HG03108 (cell line): Measurements from ENCODE around the gene CAST.
"Not testable (repeated sequence)": the region's sequence is repeated elsewhere in the genome, so short reads cannot be mapped to it uniquely, and the experiment has no call there.

Experiments used
- ATAC-seq: cut with Tn5 transposase; IDR thresholded peaks from one replicate; pipeline ENCODE4 v1.9.1; 2021; ENCODE audit warnings: moderate library complexity; ENCODE audit not compliant: unreplicated experiment

Gene CAST

DNA sequence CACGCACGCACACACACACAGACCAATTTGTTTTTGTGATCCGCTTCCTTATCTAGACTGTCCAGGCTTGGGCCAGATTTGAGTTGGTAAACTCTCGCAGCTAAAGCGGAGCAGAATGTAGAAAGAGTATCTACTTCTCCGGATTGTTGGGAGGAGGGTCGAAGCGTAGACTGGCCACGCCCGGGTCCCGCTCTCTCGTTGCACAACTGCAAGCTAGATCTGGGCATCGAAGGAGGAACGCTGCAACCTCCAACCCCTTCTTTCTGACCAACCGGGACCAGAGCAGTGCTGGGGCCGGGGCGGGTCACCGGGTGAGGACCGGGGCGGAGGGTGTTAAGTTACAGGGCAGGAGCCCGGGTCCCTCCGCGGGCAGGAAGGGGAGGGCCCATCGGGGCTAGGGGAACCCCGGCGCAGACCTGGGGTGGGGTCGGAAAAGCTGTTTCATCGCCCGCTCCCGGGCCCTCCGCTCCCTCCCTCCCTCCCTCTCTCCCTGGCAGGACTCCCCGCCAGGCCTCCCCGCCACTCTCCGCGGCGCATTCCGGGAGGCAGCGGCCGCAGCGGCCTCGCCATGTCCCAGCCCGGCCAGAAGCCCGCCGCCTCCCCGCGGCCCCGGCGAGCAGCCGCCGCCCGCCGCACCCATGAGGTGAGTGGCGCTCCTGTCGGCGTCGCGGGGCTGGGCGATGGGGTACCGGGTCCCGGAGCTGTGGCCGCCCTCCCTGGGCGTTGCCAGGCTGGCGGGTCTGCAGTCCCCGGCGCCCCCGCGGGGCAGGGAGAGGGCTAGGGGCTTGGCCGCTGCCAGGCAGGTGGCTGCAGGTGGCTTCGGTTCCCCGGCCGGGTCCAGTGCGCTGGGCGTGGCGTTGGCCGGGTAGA lies at the start of gene CAST:
Gene CAST (plus strand): TSS at position 522 of the 870 bp plus-strand sequence. CDS start 47 bp downstream, at position 569.
- peak; percentile 63 for ATAC-seq

GRCh38 chr5:96614110-96614691 lies 48.0 kb upstream of the CAST start:
- no peak for ATAC-seq

GRCh38 chr5:96615223-96615622 lies 47.0 kb upstream of the CAST start:
- ATAC-seq: no peak

DNA sequence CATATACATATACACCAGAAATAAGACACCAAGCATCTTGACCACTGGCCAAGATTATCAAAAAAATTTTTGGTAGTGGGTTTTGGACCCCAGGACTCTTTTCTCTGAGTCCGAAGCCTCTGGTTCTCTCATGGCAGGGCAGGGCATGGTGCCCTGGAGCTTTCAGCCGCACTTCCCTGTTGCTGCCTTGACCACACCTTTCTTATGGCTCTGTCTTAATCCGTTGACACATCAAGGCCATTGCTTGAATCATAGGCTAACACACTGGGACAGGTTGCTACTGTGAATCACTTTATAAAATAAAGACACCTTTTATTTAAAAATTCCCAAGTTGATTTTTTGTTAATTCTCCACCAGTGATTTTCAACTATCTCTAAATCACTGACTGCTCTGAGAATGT lies 45.4 kb upstream of the CAST start:
- ATAC-seq: no peak

DNA sequence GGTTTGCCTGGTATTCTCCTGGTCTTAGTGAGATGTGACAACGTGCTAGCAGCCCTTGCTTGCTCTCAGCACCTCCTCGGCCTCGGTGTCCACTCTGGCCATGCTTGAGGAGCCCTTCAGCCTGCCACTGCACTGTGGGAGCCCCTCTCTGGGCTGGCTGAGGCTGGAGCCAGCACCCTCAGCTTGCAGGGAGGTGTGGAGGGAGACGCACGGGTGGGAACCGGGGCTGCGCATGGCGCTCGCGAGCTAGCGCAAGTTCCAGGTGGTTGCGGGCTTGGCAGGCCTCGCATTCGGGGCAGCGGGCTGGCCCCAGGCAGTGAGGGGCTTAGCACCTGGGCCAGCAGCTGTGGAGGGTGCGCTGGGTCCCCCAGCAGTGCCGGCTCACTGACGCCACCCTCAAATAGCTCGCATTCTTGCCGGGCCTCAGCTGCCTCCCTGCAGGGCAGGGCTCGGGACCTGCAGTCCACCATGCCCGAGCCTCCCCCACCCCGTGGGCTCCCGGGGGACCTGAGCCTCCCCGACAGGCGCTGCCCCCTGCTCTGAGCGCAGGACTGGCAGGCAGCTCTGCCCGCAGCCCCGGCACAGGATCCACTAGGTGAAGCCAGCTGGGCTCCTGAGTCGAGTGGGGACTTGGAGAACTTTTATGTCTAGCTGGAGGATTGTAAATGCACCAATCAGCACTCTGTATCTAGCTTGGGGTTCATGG lies 43.7 kb upstream of the CAST start:
- ATAC-seq: not testable (repeated sequence)

DNA sequence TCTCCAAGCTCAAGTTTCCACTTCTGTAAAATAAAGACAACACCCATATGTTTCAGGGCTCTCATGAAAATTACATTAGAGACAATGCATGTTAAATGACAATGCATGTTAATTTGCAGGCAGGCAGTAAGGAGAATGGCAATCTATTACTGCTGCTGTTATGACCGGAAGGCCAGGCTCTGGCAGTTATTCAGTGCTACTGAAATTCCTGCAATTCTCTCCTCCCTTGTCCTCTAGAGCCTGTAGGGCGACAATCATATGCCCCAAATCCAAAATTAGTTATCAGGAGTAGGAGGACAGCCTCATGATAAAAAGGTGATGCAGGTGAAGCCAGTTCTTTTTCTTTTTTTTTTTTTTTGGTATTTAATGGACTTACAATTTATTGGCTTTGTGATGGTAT lies 42.2 kb upstream of the CAST start:
- ATAC-seq: no peak

DNA sequence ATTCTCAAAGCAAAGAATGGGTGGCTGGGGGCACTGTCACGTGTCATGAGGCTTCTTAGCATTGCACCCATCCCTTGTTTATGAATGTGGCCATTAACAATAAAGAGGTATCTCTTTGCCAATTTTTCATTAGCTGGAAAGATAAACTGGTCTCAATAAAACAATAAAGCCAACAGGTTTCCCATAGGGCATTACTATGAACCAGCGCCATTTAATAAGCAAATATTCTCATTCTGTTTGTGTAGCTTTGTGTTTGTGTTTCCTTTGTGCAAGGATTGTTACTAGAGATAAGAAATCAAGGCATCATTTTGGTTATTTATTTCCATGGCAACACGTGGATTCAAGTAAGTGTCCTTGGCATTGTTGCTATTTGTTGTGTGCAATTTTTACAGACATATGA lies 37.6 kb upstream of the CAST start:
- ATAC-seq: no peak

DNA sequence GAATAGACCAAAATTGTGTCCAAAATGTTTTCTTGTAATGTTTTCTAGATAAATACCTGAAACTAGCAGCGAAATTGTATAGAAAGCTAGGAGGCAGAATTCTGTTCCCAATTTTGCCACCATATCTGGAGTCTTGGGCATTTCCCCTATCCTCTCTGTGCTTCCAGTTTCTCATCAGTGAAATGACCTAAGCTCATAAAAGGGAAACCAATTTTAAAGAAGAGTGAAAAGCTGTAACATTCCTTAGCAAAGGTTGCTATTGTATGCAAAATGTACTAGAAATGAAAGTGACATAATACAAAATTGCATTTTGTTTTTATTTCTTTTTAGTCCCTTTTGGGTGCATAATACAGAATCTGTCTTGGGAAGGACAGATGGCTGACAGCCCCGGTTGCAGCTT lies 36.8 kb upstream of the CAST start:
- ATAC-seq: no peak

DNA sequence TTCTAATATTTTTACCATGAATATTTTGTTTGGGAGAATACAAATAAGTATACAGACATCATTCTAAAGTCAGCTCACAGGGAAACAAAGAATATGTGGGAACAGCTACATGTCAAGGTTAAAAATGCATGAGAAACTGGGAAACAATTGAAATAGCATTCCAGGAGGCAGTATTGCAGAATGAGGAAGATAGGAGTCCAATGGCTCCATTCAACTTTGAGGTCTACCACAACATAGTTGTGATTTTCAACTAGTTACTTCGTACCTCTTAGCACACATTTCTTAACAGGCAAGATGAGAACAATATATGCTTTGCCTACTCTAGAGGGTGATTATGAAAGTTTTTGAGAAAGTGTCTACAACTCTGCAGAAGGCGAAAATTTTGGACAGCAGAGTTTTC lies 35.2 kb upstream of the CAST start:
- ATAC-seq: no peak

DNA sequence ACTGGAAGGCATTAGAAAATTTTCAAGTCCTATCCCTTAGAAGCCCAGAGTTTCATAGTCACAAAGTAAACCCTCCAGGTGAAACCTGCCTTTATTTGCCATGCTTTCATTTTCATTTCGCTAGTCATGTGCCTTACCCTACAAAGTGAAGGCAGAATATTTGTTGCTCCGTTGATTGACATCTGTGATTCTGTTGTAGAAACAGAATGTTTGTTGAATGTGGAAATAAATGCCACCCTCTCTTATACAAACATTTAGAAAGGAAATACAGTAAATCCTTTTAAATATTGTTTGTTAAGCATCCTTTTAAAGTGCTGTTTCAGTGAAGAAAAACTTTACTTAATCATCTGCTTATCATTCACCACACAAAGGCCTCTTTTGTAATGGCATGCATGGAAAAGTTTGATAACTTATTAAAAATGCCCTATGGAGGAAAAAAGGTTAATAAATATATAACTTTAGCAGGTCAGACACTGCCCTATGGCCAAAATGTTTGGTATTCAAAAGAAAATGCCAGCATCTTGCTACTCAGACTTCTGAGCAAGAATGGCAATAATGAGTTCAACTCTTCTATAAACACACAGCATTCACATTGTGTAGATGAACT lies 34.3 kb upstream of the CAST start:
- ATAC-seq: no peak

- no peak for ATAC-seq
These were observed 33.8 kb upstream of the CAST start for GRCh38 chr5:96628406-96628805.

- no peak for ATAC-seq
These were observed 32.4 kb upstream of the CAST start for GRCh38 chr5:96629774-96630173.

GRCh38 chr5:96633820-96634219 lies 28.4 kb upstream of the CAST start:
- no peak for ATAC-seq

DNA sequence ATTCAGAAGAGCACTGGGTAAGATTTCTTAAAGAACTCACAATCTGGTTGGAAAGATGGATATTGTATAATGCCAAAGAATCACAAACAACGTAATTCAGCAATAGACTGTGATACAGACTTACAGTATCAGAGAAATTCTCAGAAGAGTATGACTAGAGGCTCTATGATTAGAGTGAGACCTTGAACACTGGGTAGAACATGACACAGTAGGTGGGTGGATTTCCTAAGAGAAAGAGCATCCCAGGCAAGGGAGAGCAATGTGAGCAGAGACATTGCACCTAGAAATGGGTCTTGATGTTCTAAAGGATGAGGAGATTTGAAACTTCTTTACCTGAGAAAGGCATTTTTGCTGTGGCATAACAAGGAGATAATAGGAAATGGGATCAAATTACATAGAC lies 27.3 kb upstream of the CAST start:
- no peak for ATAC-seq

- ATAC-seq: no peak
These were observed 26.1 kb upstream of the CAST start for GRCh38 chr5:96636046-96636445.

DNA sequence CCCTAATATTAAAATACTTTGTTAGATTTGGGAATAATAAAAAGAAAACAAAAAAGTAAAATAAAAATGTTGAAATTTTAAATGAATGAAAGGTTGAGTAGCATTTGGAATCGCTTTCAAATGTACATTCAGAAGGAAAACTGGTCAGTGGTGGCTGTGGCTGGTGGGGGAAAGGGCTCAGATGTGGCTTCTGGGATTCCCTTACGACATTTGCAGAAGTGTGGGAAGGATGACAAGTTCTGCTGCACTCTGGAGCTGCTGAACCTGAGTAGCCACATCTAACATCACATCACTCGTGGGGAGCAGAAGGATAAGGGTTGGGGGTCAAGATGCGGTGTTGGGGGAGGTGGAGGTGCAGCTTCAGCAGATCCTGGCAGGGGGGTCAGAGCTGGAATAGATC lies 25.6 kb upstream of the CAST start:
- ATAC-seq: no peak

DNA sequence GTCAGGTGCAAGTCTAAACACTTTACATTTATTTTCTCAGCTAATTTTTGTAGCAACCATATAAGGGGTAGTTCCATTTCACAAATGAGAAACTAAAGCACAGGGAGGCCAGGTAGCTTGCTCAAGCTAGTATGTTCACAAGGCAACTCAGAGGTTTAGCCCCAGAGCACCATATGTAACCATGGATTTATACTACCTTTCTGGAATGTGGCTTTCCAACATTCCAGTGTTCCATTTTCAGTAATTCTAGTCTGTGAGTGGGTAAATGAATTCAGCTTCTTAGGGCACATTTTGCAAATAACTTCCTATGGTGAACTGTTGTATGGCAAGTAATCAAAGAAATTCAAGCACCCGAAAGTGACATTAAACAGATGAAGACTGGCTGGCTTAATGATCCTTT lies 25.0 kb upstream of the CAST start:
- no peak for ATAC-seq

DNA sequence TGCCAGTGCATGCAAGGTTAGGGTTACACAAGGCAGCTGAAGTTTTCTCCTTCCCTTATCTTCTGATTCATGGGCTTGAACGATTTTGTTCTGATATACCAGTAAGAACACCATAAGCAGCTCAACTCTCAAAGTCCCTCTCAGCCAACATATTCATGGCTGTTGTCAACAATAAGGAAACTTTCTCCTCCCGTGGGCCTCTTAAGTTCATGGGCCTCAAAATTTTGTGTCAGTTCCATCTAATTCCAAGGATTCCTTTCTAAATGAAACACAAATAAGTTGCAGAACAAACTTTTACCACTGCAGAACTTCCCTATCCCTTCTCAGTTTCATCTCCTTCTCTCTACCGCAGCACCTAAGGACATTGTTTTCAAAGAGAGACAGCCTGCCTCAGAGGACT lies 23.6 kb upstream of the CAST start:
- ATAC-seq: no peak

- no peak for ATAC-seq
These were observed 21.5 kb upstream of the CAST start for GRCh38 chr5:96640696-96641095.

DNA sequence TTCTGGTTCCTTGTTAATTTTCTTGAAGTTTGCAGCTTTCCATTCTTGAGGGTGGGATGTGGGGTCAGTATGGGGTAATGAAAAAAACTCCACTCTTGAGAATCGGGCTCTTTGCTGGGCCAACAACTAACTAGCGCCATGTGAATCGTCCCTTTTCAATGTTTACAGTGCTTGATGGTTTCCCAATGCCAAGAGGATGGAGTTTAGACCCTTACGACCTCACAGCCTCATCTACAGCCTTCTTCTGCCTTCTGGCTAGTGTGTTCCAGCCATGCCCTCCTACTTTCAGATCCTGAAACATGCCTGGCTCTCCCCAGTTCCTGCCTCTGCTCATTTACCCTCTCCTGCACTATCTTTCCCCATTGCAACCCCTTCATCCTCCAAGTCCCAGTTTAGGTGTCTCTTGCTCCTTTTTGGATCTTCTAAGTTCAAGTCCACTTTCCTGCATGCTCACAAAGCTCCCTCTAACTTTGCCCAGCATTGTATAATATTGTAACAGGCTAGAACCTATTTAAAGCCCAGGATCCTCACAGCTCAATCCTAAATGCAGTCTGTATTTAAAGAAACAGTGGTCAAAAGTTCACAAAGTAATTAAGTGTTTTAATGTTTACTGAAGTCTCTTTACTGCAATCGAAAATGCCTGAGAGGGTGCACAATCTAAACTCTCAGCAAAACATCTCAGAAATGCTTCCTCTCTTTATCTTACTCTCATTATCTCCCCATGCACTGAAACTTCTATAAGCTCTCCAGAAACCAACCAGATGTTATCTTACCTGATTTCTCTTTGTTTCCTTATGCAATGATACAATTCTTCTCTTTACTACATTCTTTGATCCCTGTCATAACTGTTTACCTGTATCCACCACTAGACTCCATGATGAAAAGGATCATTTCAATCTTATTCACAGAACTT lies 20.6 kb upstream of the CAST start:
- ATAC-seq: no peak

DNA sequence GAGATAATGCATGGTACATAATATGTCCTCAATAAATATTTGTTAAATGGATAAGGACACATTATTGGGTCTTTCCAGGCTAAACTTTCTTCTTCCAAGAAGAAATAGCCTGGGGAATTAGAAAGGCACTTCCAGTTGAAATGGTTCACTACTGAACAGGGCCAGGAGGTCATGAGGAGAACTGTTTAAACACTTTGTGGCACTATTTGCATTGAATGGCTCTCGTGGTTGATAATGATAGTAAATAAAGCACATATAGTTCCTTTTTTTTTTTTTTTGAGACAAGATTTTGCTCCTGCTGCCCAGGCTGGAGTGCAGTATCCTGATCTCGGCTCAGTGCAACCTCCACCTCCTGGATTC lies 19.9 kb upstream of the CAST start:
- ATAC-seq: no peak
